T-helper 22 cell (primary cell): ENCODE results near the gene CASQ2.

Source experiments
- DNase-seq: peaks from one replicate; pipeline ENCODE4 v3.0.0-alpha.2; 2020; ENCODE audit warnings: low read depth

Gene CASQ2

GRCh38 chr1:115692224-115692623 lies 76.3 kb downstream of the CASQ2 start:
- no peak for DNase-seq

GRCh38 chr1:115690972-115691371 lies 77.5 kb downstream of the CASQ2 start:
- DNase-seq, result no peak

GRCh38 chr1:115687744-115688143 lies 80.8 kb downstream of the CASQ2 start:
- DNase-seq, result no peak

- no peak for DNase-seq
Measured at GRCh38 chr1:115685029-115685705, 83.3 kb downstream of the CASQ2 start.

- DNase-seq, result no peak
Measured at GRCh38 chr1:115682792-115683191, 85.7 kb downstream of the CASQ2 start.

GRCh38 chr1:115680730-115681111 lies 87.8 kb downstream of the CASQ2 start:
- no peak for DNase-seq

GRCh38 chr1:115679141-115679611 lies 89.3 kb downstream of the CASQ2 start:
- DNase-seq, result no peak

- DNase-seq, result no peak
Measured at GRCh38 chr1:115678141-115678540, 90.4 kb downstream of the CASQ2 start.

- DNase-seq, result no peak
Measured at GRCh38 chr1:115677565-115677964, 90.9 kb downstream of the CASQ2 start.

- no peak for DNase-seq
Measured at GRCh38 chr1:115677182-115677555, 91.3 kb downstream of the CASQ2 start.

GRCh38 chr1:115676498-115677181 lies 91.9 kb downstream of the CASQ2 start:
- DNase-seq, result no peak

- DNase-seq, result no peak
Measured at GRCh38 chr1:115672224-115673009, 96.1 kb downstream of the CASQ2 start.

GRCh38 chr1:115671176-115671934 lies 97.2 kb downstream of the CASQ2 start:
- no peak for DNase-seq

GRCh38 chr1:115670476-115671175 lies 97.9 kb downstream of the CASQ2 start:
- DNase-seq, result no peak

GRCh38 chr1:115669886-115670285 lies 98.6 kb downstream of the CASQ2 start:
- DNase-seq, result no peak

GRCh38 chr1:115669002-115669673 lies 99.4 kb downstream of the CASQ2 start:
- no peak for DNase-seq

- DNase-seq, result no peak
Measured at GRCh38 chr1:115668579-115668978, 99.9 kb downstream of the CASQ2 start.

- no peak for DNase-seq
Measured at GRCh38 chr1:115666702-115667101, 101.8 kb downstream of the CASQ2 start.

GRCh38 chr1:115666206-115666605 lies 102.3 kb downstream of the CASQ2 start:
- no peak for DNase-seq

- DNase-seq, result no peak
Measured at GRCh38 chr1:115665319-115666096, 103.0 kb downstream of the CASQ2 start.
